Measurements from ENCODE around the gene ZFP36L1.

Gene ZFP36L1

DNA sequence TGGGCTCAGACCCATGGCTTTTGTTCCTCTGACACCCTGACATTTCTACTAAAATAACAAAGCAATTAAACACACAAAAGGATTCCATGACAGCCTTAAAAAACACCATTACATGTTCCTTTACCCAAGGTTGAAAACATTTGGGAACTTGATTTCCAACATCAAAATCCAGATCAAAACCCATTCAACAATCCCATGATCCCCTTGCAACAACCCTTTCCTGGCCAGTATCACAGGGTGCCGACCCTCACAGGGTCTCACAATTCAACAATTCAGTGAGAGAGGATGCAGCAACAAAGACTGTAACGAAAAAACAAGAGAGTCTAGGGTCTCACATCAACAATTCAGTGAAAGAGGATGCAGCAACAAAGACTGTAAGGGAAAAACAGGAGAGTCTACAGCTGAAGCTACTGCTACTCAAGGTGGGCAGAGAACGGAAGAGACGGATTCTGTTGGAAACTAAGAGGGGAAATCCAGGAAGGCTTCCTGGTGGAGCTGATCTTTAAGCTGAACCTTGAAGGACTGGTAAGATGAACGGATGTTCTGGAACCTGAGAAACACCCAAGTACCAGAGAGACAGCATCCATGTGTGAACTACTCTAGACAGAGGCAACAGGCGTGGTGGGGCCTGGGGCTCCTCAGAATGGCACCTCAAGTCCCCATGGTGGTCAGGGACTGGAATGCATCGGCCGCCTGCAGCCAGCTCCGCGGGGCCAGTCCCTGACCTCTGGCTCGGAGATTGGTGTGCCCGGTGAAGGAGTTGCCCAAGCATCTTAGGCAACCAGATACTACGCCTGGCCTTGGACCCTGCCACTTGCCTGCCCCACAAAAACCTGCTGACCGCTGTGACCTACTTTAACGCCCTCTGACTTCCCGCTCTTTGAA, 22.7 kb upstream of the ZFP36L1 start:
- DNase-seq, result no peak

DNA sequence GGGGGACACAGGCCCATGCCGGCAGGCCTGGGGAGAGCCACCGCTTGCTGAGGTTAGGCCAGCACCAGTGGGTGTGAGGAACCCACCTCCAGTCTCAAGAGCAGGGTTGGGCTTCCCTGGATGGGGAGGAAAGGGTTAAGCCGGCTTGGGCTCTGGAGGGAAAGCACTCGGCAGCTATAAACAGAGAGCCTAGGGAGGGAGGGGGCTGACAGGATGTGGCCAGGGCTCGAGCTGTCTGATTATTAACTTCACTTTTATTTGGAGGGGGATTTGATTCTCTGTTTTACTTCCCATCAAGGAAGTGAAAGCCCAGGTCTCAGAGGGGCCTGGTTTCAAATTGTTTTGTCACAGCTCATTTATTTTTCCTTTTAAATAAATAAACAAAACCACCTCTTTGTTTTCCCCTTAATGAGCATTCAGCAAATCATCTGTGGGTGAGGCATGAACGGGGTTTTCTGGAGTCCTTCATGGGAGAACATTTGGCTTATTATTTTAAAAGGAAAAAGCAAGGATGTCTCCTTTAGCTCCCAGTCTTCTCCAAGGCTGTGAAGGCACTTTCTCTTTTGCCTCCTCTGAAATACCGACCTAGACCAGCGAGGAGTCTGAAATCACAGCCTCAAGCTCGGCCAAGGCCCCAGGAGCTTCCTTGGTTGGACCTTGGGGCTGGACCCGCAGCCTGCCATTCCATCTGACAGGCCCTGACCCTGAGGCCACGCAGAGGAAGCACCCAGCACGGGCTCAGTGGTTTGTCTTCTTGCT, 21.9 kb upstream of the ZFP36L1 start:
- peak; percentile 51 for DNase-seq

DNA sequence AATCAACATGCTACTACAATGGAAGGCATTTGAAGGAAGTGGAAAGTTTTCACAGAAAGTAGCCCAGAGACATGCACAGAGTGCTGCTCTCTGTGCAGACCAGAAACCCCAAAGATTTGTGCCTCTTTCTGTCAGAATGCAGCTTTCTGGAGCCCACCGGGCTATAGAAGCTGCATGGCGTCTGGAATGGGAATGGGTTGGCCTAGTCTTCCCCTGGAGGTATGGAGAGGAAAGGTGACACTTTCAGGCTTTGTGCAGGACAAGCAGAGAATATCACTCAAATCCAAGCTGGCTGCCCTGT, 21.3 kb upstream of the ZFP36L1 start:
- DNase-seq, result no peak

DNA sequence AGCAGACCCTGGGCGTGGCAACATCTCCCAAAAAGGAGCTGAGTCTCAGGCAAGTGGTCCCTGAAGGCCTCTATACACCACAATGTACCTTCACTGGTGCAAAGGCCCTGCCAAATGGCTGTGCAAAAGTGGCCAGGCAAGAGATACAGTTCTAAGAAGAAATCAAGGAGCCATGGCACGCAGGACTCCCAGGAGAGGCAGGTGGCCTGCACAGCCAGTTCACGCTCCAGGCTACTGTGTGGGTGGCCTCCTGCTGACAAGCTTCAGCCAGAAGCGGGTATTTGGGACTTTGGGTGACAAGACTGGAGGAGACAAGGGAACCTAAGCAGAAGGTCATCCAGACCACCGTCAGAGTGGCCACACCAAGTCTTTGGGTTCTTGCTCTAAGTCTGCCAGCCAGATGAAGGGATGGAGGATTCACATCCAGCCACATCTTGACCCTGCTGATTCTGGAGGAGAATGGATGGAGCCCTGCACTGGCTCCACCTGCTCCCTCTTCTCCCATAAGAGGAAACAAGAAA, 20.5 kb upstream of the ZFP36L1 start:
- no peak for DNase-seq

DNA sequence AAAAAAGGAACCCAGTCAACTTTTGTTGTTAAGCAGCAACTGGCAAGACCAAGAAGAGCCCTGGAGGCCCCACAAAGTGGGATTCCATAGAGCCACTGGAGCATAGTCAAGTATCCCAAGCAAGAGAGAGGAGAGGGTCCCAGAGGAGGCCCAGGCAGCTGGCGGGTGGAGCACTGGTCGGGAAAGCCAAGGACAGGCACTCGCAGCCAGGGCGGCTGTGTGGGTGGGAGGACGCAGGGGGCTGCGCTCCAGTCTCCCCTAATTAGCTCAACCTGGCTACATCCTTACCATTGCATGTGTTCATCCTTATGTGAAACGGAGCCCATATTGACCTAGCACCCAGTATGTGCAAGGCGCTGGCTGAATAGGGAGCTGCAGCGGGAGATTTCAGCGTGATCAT, 18.3 kb upstream of the ZFP36L1 start:
- DNase-seq, result no peak

DNA sequence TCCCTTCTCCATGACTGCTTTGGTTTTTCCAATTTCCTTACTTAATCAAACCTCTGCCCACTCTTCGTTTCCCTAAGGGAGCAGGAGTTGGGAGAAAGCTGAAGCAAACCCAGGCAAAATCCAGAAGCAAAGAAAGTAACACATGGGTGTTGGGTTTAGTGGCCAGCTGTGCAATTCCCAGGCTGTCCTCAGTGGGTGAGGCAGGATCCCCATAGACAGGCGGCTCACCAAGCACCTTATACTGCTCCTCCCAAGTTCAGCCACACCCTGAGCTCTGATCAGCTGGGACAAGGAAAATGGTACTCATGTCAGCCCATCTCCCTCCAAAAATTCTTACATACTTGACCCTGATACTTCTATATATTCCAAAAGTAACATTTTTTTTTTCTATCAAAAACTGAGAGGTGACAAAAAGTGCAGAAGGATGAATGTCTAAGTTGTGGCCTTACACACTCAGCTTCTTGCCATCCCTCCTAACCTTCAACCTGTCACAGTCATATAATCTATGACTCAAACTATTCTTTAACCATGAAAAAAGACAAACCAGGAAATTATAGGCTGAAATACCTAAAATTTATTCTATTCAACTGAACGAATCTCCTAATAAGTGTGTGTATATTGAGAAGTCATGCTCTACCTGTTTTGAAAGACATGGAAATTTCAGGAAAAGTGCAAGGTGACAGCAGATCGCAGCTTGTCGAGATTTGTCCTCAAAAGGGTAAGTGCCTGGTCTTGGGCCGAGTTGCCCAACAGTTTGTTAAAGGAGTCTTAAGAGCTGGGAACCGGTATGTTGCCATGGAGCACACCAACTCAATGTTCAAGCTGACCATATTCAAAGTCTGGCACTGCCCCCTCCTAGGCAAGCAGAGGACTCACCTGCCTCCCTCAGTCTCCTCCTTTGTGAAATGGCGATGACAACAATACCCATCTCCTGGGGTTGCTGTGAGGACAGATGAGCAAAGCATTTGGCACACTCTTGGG, 17.6 kb upstream of the ZFP36L1 start:
- no peak for DNase-seq

DNA sequence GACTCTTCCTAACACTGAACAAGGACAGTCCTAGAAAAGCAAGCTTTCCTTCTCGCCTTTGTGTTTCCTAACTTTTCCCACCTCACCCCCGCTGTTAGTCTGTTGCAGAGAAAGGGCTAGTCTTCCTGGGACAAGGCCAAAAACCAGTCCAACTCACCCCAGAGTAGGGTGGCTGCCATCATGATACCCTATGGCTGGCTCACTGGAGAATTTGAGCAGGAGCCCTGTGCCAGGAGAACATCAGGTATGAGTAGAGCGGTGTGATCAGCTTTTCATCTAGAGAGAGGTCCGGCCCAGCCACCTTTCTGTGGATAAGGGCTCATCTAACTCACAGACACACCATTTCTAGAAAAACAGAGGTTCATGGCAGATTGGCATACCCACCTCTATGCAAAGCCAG, 16.7 kb upstream of the ZFP36L1 start:
- no peak for DNase-seq

DNA sequence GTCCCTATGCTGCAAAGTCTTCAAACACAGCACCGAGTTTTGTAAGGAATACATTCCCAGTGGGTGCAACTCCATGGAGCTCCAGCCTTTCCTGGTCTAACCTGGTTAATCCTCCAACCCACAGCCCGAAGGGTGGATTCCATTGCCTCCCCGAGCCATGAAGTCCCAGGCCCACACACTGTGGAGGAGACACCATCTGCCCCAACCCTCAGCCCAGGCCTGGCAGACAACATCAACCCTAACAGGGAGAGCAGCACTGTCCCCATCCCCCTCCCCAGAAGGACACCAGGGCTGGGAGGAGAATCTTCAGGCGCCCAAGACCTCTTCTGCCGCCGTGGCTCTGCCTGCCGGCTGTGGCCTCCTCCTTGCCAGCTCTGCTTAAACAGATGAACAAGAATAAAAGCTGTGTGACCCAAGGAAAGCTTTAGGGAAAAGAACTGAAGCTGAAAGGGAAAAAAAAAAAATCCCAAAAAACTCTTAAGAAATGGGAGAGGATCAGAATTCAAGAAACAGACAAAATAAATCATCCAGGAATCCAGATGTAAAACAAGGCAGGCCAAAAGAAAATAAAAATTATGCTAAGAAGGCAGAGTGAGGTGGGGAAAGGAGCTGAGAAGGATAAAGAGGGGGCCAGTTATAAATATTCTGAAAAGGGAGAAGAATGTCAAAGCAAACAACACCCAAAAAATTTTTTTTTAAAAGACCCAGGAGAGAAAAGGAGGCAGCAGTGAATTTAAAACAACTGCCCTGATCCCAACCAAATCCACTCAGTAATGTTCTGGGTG, 16.0 kb upstream of the ZFP36L1 start:
- no peak for DNase-seq

DNA sequence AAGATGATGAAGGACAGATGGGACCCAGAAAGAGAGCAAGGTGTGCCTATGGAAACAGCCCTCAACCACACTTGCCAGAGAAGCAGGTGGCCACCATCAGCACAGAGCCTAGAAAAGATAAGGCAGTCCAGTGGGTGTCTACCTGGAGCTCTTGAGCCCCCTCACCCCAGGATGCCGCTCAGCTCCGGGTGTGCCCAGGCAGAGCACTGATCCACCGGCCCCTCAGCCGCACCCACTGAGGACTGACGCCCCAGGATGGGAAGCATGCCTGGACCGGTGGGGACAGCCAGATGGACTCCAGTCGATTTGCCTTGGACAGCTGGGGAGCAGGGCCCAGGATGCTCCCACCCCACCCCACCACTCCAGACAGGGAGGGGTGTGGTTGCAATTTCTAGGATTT, 15.1 kb upstream of the ZFP36L1 start:
- no peak for DNase-seq

DNA sequence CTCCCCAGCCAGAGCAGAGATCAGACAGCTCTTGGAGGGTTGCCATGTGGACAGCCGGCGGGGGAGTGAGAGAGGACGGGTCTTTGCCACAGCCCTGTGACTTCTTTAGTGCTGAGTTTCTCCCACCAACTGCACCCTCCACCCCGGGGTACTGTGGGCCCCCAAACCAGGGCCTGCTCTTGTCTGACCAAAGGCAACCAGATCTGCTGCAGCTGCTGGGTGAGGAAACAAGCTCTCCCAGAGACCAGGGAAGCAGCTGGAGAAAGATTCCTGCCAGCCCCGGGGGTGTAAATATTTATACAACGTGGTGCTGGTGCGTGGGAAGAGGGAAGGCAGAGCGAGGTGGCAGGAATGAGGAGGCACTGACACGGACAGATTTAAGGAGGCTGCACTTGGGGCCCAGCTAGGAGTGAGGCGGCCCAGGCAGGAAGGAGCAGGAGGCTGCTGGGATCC, 14.3 kb upstream of the ZFP36L1 start:
- no peak for DNase-seq

DNA sequence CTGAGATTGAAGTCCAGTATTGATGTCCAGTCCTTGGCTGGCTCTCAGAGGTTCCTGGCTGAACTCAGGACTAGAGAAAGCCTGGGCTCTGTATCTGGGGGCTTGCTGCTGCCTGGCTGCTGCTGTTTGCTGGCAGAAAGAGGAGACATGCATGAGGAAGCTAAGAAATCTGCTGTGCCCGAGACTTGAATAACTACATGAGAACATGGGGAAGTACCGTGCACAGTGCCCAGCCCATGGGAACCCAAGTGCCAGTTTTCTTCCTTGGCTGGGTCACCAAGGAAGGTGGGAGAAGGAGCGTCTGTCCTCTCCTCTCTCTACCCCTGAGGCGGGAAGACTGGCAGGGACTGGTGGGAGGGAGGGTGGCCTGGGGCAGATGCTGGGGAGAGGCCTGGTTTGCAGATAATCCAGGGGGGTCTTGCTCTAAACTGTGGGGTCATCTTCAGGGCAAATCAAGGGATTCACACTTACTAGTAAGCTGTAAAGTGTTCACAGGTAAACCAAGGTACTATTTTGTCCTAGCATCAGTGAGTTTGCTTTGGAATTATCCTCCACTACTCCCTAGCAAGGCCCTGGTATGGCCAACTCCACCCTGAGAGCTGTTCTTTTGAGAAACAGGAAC, 13.8 kb upstream of the ZFP36L1 start:
- no peak for DNase-seq

DNA sequence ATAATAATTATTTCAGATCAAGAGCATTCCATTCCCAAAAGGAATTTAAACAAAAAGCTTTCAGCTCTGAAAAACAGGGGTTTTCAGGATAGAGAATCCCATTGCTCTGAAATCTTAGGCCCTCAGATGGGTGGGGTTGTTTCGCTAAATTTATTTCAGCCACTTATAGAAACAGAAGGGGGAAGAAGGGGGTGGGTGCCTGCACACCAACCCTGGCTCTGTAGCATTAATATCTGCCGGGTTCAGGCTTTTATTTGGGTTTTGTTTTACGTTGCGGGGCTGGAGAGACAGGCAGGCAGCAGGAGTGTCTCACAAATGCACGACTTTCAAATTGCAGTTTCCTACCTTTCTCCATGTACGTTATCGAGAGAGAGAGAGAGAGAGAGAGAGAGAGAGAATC, 12.5 kb upstream of the ZFP36L1 start:
- DNase-seq, result no peak

DNA sequence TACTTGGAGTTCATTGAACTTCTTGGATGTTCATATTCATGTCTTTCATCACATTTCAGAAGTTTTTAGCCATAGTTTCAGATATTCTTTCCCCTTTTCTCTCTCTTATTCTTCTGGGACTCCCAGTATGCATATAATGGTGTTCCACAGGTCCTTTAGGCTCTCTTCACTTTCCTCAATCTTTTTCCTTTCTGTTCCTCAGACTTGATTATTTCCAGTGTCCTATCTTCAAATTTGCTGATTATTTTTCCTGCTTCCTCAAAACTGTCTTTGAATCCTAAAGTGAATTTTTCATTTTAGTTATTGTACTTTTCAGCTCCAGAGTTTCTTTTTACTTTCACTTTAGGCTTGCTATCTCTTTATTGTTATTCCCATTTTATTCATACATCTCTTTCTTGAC, 8.8 kb upstream of the ZFP36L1 start:
- DNase-seq, result no peak

DNA sequence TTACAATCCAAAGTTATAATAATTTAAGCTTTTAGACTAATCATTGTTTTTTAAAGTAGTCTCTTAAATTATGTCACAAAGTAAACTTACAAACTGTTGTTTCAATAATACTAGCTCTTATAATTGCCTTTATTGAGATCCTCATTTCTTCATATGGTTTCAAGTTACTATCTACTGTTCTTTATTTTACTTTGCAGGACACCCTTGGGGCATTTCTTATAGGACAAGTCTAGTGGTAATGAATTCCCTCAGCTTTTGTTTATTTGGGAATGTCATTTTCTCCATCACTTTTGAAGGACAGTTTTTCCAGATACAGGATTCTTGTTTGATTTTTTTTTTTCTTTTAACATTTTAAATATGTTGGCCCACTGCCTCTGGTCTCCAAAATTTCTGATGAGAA, 8.1 kb upstream of the ZFP36L1 start:
- no peak for DNase-seq

DNA sequence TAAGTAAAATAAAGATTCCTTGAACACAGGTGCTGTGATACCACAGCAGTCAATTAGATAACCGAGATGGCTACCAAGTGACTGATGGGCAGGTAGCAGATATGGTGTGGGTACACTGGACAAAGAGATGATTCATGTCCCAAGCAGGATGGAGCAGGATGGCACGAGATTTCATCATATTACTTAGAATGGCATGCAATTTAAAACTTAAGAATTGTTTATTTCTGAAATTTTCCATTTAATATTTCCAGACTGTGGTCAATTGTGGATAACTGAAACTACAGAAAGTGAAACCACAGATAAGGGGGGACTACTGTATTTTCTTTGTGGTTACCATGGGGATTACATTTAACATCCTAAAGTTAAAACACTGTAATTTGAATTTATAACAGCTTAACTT, 7.5 kb upstream of the ZFP36L1 start:
- DNase-seq, result no peak

DNA sequence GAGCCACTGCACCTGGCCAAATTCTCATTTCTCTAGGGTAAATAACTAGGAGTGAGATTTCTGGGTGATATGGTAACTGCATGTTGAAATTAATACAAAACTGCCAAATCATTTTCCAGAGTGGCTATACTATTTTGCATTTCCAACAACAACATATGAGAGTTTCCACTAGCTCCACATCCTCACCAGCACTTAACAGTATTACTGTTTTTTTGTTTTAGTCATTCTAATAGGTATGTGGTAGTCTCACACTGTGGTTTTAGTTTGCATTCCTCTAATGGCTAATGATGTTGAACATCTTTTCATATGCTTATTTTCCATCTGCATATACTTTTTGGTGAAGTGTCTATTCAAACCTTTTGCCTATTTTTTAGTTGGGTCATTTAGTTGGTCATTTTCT, 5.8 kb upstream of the ZFP36L1 start:
- no peak for DNase-seq

DNA sequence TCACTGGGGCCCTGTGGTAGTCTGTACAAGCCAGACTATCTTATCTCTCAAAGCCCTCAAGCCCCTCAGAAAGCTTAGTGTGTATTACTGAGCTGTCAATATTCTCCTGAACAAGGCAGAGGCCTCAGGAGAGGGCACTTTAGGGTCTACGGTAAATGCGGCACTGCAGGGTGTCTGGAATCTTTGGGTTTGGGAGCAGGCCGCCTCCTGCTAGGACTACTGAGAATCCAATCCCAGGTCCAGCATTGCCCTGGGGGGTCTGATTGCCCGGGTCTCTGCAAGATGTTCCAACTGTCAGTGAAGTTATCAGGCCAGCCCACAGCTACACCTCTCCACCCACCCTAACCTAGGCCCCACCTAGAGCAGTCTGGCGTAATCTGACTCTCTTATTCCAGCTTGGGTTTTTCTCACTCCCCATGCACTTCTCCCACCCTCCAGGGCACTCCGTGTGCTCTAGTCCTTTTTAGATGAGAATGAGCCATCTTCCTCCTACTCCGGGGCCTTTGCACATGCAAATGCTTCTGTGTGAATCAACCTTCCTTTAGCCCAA, 4.3 kb upstream of the ZFP36L1 start:
- DNase-seq, result no peak

DNA sequence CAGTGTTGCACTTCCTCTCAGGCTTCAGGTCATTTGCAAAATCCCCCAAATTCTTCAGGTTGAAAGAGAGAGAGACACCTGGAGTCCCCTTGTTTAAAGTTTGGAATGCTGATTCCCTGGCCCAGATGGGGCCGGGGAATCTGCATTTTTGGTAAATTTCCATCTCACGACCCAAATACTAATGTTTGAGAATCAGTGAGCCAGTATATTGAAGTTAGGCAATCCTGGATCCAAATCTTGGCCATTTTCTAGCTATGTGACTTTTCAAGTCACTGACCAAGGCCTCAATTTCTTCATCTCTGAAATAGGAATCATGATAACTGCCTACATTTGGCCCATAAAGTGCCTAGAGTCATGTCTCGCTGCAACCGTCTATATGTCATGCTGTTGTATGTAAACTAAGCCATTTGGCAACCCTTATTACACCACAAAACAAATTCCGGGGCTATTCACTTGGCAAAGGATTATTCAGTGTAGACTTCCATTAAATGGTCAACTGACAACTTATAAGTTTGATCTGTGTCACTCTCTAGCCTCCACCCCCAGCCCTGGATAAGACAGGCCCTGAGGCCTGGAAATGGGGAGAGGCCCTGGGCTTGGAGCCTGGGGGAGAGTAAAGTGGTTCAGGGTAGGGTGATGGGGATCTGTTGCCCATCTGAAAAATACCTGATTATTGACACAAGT, 3.7 kb upstream of the ZFP36L1 start:
- no peak for DNase-seq

DNA sequence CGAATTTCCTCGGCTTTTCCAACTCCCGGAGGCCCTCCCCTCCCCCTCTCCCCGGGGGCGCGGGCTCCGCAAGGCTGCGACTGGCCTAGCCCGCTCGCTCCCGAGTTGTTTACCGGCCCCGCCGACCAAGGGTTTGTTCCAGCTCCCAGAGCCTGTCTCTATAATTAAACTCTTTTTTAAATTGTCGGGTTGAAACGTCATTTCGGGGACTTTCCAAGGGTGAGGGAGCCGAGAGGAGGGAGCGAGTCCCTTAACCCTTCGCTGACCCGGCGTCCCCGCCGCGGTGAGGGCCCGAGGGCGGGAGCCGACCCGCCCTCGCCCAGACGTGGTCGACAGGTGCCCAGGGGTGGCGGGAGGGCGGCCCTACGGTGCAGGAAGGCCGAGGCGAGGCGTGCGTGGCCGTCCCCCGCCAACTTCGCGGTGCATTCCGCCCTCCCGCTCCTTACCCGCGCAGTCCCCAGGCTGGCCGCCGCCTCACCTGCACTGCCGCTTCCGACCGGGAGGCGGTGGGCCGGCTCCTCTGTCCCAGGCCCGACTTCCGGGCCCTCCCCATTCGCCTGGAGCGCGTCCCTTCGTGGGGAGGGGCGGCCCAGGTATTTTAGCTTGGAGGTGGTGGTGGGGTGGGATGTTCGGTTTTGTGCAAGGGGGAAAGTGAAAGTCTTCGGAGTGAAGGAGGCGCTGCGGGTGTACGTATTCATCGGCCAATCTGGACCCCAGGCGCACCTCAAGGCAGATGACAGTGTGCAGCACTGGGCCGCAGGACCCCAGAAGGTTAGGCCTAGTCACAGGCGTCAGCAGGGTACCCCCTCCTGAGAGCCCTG, 2.9 kb upstream of the ZFP36L1 start:
- DNase-seq, result peak; percentile 88

All from activated T-cell treated with anti-CD3 and anti-CD28 coated beads, Interleukin-2, amount 50 U/mL, for 1 hour (primary cell).